ENCODE measurements around the gene TNPO3. TPM values are rescaled to one million over a fixed set of nuclear protein-coding genes. Genes with fewer than 3 reads are reported as not detected.

The TNPO3 gene
- total and polyA plus RNA-seq, 12 donors, result 8.0 to 37.7 (median 29.6) TPM

- Histone ChIP-seq H3K4me1 (peaks cover 0 to 7% (median 0%) of the 10 kb centered on the region in 9 donors), H3K36me3 (peaks cover 0 to 24% (median 0%) of the 10 kb centered on the region in 9 donors), H3K9me3 (no peaks in the 10 kb centered on the region), H3K27ac (no peak overlapping the region), H3K4me3 (no peak overlapping the region), H3K27me3 (no peaks in the 10 kb centered on the region)
- intact Hi-C loops (cut with DNase I), result no loop called here
- no peak for TF ChIP-seq CTCF (IDR thresholded peaks at IDR 0.05)
- 96 to 98% methylated on average over 2 of the region's 2 CpGs for WGBS, 2 donors
- ATAC-seq (no peak), DNase-seq (no peak)
Observed at GRCh38 chr7:129021656-129022055, 33.3 kb downstream of the TNPO3 start.

- H3K27me3 ChIP-seq, result no peaks in the 10 kb centered on the region
- no peak for TF ChIP-seq CTCF (IDR thresholded peaks at IDR 0.05)
- H3K36me3 ChIP-seq, result peaks cover 0 to 60% (median 25%) of the 10 kb centered on the region in 9 donors
- DNase-seq (no peak), ATAC-seq (no peak)
- no peaks in the 10 kb centered on the region for H3K9me3 ChIP-seq
- 91 to 96% methylated on average over 4 of the region's 4 CpGs for WGBS, 2 donors
- peaks cover 0 to 12% (median 0%) of the 10 kb centered on the region in 9 donors for H3K4me1 ChIP-seq
- H3K4me3 ChIP-seq, result no peak overlapping the region
- H3K27ac ChIP-seq, result no peak overlapping the region
- intact Hi-C loops (cut with DNase I), result no loop called here
Observed at GRCh38 chr7:129017933-129018538, 36.9 kb downstream of the TNPO3 start.

- peaks cover 0 to 68% (median 26%) of the 10 kb centered on the region in 9 donors for H3K36me3 ChIP-seq
- H3K4me3 ChIP-seq, result no peak overlapping the region
- 73 to 82% methylated on average over 2 of the region's 2 CpGs for WGBS, 2 donors
- intact Hi-C loops (cut with DNase I), result no loop called here
- H3K9me3 ChIP-seq, result no peaks in the 10 kb centered on the region
- no peak overlapping the region for H3K27ac ChIP-seq
- TF ChIP-seq CTCF (IDR thresholded peaks at IDR 0.05), result no peak
- ATAC-seq (no peak), DNase-seq (no peak)
- no peaks in the 10 kb centered on the region for H3K27me3 ChIP-seq
- H3K4me1 ChIP-seq, result peaks cover 0 to 12% (median 0%) of the 10 kb centered on the region in 9 donors
Observed at GRCh38 chr7:129017264-129017663, 37.6 kb downstream of the TNPO3 start.

GRCh38 chr7:129014501-129015101 lies 40.3 kb downstream of the TNPO3 start:
- H3K27me3 ChIP-seq, result no peaks in the 10 kb centered on the region
- DNase-seq (no peak), ATAC-seq (no peak)
- peaks cover 0 to 12% (median 5%) of the 10 kb centered on the region in 9 donors for H3K4me1 ChIP-seq
- intact Hi-C loops (cut with DNase I), result no loop called here
- no peak overlapping the region for H3K4me3 ChIP-seq
- no peak overlapping the region for H3K27ac ChIP-seq
- WGBS, 2 donors, result 94 to 95% methylated on average over 6 of the region's 6 CpGs
- peaks cover 0 to 87% (median 26%) of the 10 kb centered on the region in 9 donors for H3K36me3 ChIP-seq
- no peak for TF ChIP-seq CTCF (IDR thresholded peaks at IDR 0.05)
- no peaks in the 10 kb centered on the region for H3K9me3 ChIP-seq
